Measurements from ENCODE around the gene ADAM17. TPM values are rescaled to one million over a fixed set of nuclear protein-coding genes. Genes with fewer than 3 reads are reported as not detected.
"Not testable (repeated sequence)": the region's sequence is repeated elsewhere in the genome, so short reads cannot be mapped to it uniquely, and the experiment has no call there.

Gene ADAM17
- polyA plus RNA-seq = 10 to 100 TPM in 1 of 3 donors, 1 to 10 TPM in 2; 6.3 to 14.9 (median 8.0) TPM

DNA sequence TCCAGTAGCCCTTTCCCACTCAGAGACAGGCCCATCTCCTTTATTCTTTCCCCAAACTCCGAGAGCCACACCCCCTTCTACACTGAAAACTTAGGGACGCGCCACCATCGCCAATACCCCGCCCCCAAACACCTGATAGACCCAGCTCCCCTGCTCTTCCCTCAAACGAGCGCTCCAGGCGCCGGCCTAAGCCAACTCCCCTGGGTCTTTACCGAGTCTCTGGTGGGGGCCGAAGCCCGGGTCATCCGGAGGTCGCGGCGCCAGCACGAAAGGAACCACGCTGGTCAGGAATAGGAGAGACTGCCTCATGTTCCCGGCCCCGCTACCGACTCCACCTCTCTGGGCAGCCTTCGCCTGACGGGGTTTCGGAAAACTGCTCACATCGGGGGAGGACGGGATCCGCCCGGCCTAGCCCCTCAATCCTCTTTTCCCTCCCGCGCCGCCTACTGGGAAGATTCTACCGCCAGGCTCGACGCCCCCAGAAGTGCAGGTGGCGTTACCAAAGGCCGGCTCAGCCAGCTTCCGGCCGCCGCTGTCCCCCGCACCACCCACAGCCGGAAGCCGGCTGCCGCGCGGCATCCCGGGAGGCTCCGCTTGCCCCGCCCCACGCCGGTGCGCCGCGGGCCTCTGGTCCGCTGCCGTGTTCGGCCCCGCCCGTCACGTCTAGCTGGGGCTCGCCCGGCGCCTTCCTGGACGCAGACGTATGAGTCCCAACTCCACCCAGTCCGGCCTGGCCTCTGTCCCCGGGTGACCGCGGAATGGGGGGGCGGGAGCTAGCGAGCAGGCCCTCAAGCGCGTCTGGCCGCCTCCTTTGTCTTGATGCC, at the start of gene ADAM17:
Gene ADAM17 (minus strand): TSS at position 534 of the 824 bp plus-strand sequence. CDS start 225 bp downstream, at position 309.
- Mint-ChIP-seq H3K9me3 (no peaks in the 10 kb centered on the region), H3K27me3 (ENCODE audit: low read depth in 3 of 3) (peaks cover 4 to 14% (median 6%) of the 10 kb centered on the region in 3 donors), H3K27ac (peak within 1 kb of the TSS; percentile 95 to 99 (median 98)), H3K4me1 (peaks cover 52 to 66% of the 10 kb centered on the region in 2 donors), H3K36me3 (peaks cover 0 to 2% (median 0%) of the 10 kb centered on the region in 3 donors), H3K4me3 (peak within 1 kb of the TSS; percentile 95 to 98 (median 97))
- DNase-seq = peak; percentile 91 to 92 (median 91)

DNA sequence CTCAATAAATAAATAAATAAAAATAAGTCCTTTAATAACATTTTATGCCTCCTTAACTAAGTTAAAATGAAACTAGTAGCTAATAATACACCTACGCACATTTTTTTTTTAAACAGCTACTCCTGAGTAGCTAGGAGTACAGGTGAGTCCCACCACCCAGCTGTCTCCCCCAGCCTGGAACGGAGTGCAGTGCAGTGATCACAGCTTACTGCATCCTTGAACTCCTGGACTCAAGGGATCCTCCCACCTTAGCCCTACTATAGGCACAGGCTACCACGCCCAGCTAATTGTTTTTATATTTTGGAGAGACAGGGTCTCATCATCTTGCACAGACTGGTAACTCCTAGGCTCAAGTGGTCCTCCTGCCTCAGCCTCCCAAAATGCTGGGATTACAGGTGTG, 46.8 kb upstream of the ADAM17 start:
- H3K4me1 Mint-ChIP-seq = peaks cover 39 to 67% of the 10 kb centered on the region in 2 donors
- no peak for DNase-seq

DNA sequence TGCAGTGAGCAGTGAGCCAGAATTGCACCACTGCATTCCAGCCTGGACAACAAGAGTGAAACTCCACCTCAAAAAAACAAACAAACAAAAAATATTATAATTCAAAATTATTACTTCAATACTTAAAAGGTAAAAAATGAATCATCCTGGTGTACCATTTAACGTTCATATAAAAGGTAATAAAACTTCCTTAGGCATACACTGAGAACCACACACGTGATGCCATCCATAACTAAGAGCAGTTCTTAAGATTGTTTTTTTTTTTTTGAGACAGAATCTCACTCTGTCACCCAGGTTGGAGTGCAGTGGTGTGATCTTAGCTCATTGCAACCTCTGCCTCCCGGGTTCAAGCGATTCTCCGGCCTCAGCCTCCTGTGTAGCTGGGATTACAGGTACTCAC, 45.8 kb upstream of the ADAM17 start:
- H3K4me1 Mint-ChIP-seq = peaks cover 44 to 70% of the 10 kb centered on the region in 2 donors
- H3K36me3 Mint-ChIP-seq = peaks cover 20 to 24% (median 22%) of the 10 kb centered on the region in 3 donors
- no peak overlapping the region for H3K27ac Mint-ChIP-seq
- no peak overlapping the region for H3K4me3 Mint-ChIP-seq
- H3K9me3 Mint-ChIP-seq = no peaks in the 10 kb centered on the region
- no peak for DNase-seq
- peaks cover 0 to 10% (median 4%) of the 10 kb centered on the region in 3 donors for H3K27me3 Mint-ChIP-seq (ENCODE audit: low read depth in 3 of 3)

More for the DNA sequence above, 46.8 kb upstream of the ADAM17 start:
- H3K9me3 Mint-ChIP-seq = no peaks in the 10 kb centered on the region
- H3K4me3 Mint-ChIP-seq = no peak overlapping the region
- H3K27me3 Mint-ChIP-seq (ENCODE audit: low read depth in 3 of 3) = peaks cover 0 to 9% (median 3%) of the 10 kb centered on the region in 3 donors
- H3K36me3 Mint-ChIP-seq = peaks cover 20 to 24% (median 22%) of the 10 kb centered on the region in 3 donors
- H3K27ac Mint-ChIP-seq = peak overlapping the region in 1 of 6 donors; percentile 66

DNA sequence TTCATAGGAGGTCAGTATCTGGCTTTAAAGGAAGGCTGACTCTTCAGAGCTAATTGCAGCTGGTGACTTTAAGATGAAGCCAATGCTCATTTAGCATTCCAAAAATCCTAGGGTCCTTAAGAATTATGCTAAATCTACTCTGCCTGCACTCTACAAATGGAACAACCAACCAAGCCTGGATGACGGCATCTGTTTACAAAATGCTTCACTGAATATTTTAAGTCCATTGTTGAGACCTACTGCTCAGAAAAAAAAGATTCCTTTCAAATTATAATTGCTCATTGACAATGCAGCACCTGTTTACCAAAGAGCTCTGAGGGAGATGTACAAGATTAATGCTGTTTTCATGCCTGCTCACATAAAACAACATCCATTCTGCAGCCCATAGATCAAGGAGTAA, 43.8 kb upstream of the ADAM17 start:
- Mint-ChIP-seq H3K36me3 (peaks cover 20 to 24% (median 20%) of the 10 kb centered on the region in 3 donors), H3K4me1 (peaks cover 49 to 70% of the 10 kb centered on the region in 2 donors), H3K27ac (peak overlapping the region in 3 of 6 donors; percentile 9 to 63 (median 53)), H3K4me3 (no peak overlapping the region), H3K27me3 (ENCODE audit: low read depth in 3 of 3) (peaks cover 0 to 4% (median 3%) of the 10 kb centered on the region in 3 donors), H3K9me3 (no peaks in the 10 kb centered on the region)
- DNase-seq = no peak

DNA sequence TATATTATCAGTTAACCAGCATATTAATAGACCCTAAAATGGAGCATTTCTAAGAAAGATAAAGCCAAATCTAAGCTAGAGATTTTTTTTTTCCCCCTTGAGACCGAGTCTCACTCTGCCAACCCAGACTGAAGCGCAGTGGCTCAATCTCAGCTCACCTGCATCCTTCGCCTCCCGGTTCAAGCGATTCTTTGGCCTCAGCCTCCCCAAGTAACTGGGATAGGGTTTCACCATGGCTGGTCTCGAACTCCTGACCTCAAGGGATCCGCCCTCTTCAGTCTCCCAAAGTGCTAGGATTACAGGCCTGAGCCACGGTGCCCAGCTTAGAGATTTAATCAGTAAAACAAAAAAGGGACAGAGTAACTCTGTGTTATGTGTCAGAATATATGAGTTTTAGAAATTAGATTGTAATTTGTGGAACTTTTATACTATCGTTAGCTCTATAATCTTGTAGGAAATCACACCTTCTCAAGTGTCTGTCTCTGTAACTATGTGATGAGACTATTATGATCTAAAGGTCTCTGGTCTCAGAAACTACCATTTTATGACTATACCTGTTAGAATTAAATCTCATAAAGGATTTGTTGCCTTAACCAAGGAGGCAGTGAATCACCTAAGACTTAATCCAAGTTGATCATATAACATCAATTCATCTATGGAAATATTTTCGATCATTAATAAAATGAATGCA, 41.1 kb upstream of the ADAM17 start:
- H3K9me3 Mint-ChIP-seq = no peaks in the 10 kb centered on the region
- no peak for DNase-seq

GRCh38 chr2:9595746-9596145, 40.1 kb upstream of the ADAM17 start:
- H3K4me3 Mint-ChIP-seq = peak overlapping the region in 4 of 5 donors; percentile 61 to 79 (median 68)
- H3K27me3 Mint-ChIP-seq (ENCODE audit: low read depth in 3 of 3) = peaks cover 0 to 2% (median 2%) of the 10 kb centered on the region in 3 donors
- H3K4me1 Mint-ChIP-seq = peaks cover 56 to 87% of the 10 kb centered on the region in 2 donors
- H3K36me3 Mint-ChIP-seq = peaks cover 19 to 26% (median 20%) of the 10 kb centered on the region in 3 donors
- no peak for DNase-seq
- H3K9me3 Mint-ChIP-seq = no peaks in the 10 kb centered on the region
- peak overlapping the region; percentile 61 to 84 (median 80) for H3K27ac Mint-ChIP-seq

More for the DNA sequence above, 41.1 kb upstream of the ADAM17 start:
- H3K4me3 Mint-ChIP-seq = peak overlapping the region; percentile 61 to 79 (median 68)
- H3K4me1 Mint-ChIP-seq = peaks cover 54 to 77% of the 10 kb centered on the region in 2 donors
- peaks cover 19 to 25% (median 20%) of the 10 kb centered on the region in 3 donors for H3K36me3 Mint-ChIP-seq
- peaks cover 0 to 2% (median 2%) of the 10 kb centered on the region in 3 donors for H3K27me3 Mint-ChIP-seq (ENCODE audit: low read depth in 3 of 3)
- H3K27ac Mint-ChIP-seq = peak overlapping the region; percentile 61 to 84 (median 81)

- H3K4me3 Mint-ChIP-seq; H3K9me3 Mint-ChIP-seq; DNase-seq; H3K27me3 Mint-ChIP-seq (ENCODE audit: low read depth in 3 of 3): not testable (repeated sequence)
- Mint-ChIP-seq H3K4me1 (peaks cover 56 to 89% of the 10 kb centered on the region in 2 donors), H3K27ac (peak overlapping the region in 4 of 6 donors; percentile 50 to 79 (median 62)), H3K36me3 (peaks cover 18 to 23% (median 20%) of the 10 kb centered on the region in 3 donors)
Measured at GRCh38 chr2:9595256-9595655, 39.6 kb upstream of the ADAM17 start.

- Mint-ChIP-seq H3K4me1 (peaks cover 48 to 87% of the 10 kb centered on the region in 2 donors), H3K36me3 (peaks cover 10 to 21% (median 13%) of the 10 kb centered on the region in 3 donors), H3K27me3 (ENCODE audit: low read depth in 3 of 3) (peaks cover 0 to 2% (median 2%) of the 10 kb centered on the region in 3 donors), H3K27ac (peak overlapping the region; percentile 26 to 69 (median 51)), H3K9me3 (no peaks in the 10 kb centered on the region), H3K4me3 (peak overlapping the region in 3 of 5 donors; percentile 1 to 26 (median 3))
- DNase-seq = no peak
Measured at GRCh38 chr2:9594366-9595054, 38.9 kb upstream of the ADAM17 start.

- DNase-seq = no peak
- Mint-ChIP-seq H3K27me3 (ENCODE audit: low read depth in 3 of 3) (peaks cover 0 to 2% (median 2%) of the 10 kb centered on the region in 3 donors), H3K4me1 (peaks cover 47 to 82% of the 10 kb centered on the region in 2 donors), H3K9me3 (no peaks in the 10 kb centered on the region), H3K36me3 (peaks cover 5 to 16% (median 7%) of the 10 kb centered on the region in 3 donors), H3K27ac (peak overlapping the region in 5 of 6 donors; percentile 4 to 75 (median 52)), H3K4me3 (peak overlapping the region in 4 of 5 donors; percentile 12 to 51 (median 35))
Measured at GRCh38 chr2:9593925-9594324, 38.3 kb upstream of the ADAM17 start.

DNA sequence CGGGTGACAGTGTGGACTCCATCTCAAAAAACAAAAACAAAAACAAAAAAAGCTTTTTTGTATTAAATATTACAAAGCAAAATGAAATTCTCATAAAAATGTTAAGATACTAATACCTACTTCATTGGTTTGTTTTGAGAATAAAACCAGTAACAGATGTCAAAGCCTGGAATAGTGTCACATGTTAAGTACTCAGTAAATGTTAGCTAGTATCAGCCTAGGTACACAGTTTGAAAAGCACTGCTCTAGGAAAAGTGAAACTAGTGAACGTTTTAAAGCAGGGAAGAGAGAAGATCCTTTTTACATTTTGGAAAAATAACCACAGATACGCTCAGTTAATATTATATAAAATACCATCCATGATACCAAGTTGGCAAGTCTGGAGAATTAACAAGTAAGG, 37.1 kb upstream of the ADAM17 start:
- peaks cover 1 to 14% (median 3%) of the 10 kb centered on the region in 3 donors for H3K36me3 Mint-ChIP-seq
- H3K27ac Mint-ChIP-seq = peak overlapping the region in 3 of 6 donors; percentile 7 to 52 (median 28)
- peaks cover 41 to 73% of the 10 kb centered on the region in 2 donors for H3K4me1 Mint-ChIP-seq
- DNase-seq = no peak
- no peaks in the 10 kb centered on the region for H3K9me3 Mint-ChIP-seq
- peak overlapping the region in 2 of 5 donors; percentile 22 to 35 for H3K4me3 Mint-ChIP-seq
- H3K27me3 Mint-ChIP-seq (ENCODE audit: low read depth in 3 of 3) = peaks cover 0 to 2% (median 2%) of the 10 kb centered on the region in 3 donors

DNA sequence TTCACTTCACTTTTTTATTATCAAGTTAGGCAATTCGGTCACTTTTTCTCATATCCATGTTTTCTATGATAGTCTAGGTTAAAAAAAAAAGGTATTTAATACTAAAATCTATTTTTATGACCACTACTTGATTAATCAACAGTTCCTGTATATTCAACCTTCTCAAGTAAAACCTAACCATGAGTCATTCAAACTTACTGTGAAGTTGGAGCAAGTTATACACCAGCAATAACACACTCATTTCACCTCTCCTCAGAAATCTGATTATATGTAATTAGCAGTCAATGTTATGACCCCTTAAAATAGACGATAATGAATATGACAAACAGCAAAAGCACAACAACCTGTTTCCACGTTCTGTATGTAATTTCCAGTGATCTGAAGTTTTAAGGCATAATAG, 35.0 kb upstream of the ADAM17 start:
- peak overlapping the region in 4 of 6 donors; percentile 1 to 68 (median 52) for H3K27ac Mint-ChIP-seq
- H3K27me3 Mint-ChIP-seq (ENCODE audit: low read depth in 3 of 3) = no peaks in the 10 kb centered on the region
- no peak for DNase-seq
- H3K9me3 Mint-ChIP-seq = no peaks in the 10 kb centered on the region
- peaks cover 4 to 21% (median 7%) of the 10 kb centered on the region in 3 donors for H3K36me3 Mint-ChIP-seq
- H3K4me1 Mint-ChIP-seq = peaks cover 24 to 75% of the 10 kb centered on the region in 2 donors
- no peak overlapping the region for H3K4me3 Mint-ChIP-seq

GRCh38 chr2:9586465-9586864, 30.8 kb upstream of the ADAM17 start:
- Mint-ChIP-seq H3K36me3 (peaks cover 7 to 31% (median 10%) of the 10 kb centered on the region in 3 donors), H3K27me3 (ENCODE audit: low read depth in 3 of 3) (no peaks in the 10 kb centered on the region), H3K4me3 (no peak overlapping the region), H3K27ac (peak overlapping the region in 5 of 6 donors; percentile 4 to 60 (median 46)), H3K9me3 (no peaks in the 10 kb centered on the region), H3K4me1 (peaks cover 0 to 47% of the 10 kb centered on the region in 2 donors)
- no peak for DNase-seq

DNA sequence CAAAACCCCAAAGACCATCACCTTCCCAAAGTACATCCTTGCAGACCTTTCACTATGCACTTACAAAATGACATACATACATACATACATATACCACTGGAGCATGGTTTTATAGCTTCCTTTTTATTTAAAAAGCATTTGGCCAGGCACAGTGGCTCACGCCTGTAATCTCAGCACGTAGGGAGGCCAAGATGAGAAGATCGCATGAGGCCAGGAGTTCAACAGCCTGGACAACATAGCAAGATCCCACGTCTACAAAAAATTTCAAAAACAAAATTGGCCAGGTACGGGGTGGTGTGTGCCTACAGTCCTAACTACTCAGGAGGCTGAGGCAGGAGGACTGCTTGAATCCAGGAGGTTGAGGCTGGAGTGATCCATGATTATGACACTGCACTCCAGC, 29.9 kb upstream of the ADAM17 start:
- DNase-seq = no peak
- Mint-ChIP-seq H3K4me3 (no peak overlapping the region), H3K36me3 (peaks cover 9 to 31% (median 11%) of the 10 kb centered on the region in 3 donors)

More for the DNA sequence above, 29.9 kb upstream of the ADAM17 start:
- Mint-ChIP-seq H3K4me1 (peaks cover 0 to 39% of the 10 kb centered on the region in 2 donors), H3K27ac (peak overlapping the region in 3 of 6 donors; percentile 4 to 55 (median 17)), H3K27me3 (ENCODE audit: low read depth in 3 of 3) (peaks cover 0 to under 1% (median 0%) of the 10 kb centered on the region in 3 donors), H3K9me3 (no peaks in the 10 kb centered on the region)

Data from immature natural killer cell (primary cell).